Measurements from ENCODE around the gene LOXL4. TPM values are rescaled to one million over a fixed set of nuclear protein-coding genes. Genes with fewer than 3 reads are reported as not detected.

The LOXL4 gene
- 1.2 to 1.8 TPM (median 1.3 TPM) in 5 replicates for total RNA-seq (2022; extraction: Qiagen RNA extraction)

DNA sequence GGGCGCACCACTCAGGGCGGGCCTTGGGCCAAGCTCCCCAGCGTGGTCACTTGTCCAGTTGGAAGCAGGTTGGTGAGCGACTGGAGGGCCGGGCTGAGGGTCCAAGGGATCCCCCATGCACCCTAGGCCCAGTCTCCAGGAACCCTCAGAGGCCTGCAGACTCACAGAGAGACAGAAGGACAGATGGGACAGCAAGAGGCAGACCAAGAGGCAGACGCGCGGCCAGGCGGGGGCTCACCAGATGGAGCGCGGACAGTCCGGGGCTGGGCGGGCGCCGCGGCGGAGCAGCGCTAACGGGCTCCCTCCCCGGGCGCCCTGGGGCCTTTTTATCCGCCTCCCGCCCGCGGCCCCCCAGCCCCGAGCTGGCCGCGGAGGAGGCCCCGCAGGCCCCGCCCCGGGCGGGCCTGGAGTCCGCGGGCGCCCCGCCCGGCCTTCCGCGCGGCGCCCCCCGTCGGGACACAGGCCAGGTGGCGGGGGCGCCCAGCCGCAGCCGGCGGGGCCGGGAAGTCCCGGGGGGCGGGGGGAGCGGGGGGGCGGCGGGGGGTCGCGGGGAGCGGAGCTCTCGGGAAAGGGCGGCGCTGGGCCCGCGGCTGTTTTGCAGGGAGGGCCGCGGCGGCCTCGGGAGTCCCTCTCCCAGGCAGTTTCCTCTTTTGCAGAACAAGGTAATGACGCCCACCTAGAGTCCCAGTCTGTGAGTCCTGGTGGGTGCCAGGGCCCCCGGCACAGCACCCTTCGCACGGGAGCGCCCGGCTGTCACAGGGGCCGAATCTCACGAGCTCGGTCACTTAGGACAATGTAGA, at the start of gene LOXL4:
TSS of gene LOXL4 (minus strand) at position 301 of the 800 bp plus-strand sequence. CDS start 5,175 bp downstream, outside the sequence.

Other genes with a start within 250 kb of the LOXL4 start
- 1.2 to 1.9 TPM (median 1.4 TPM) in 5 replicates for gene CRTAC1, start 237.6 kb downstream of the LOXL4 start, total RNA-seq (2022; extraction: Qiagen RNA extraction)
- gene R3HCC1L, start 133.5 kb downstream of the LOXL4 start, total RNA-seq (2022; extraction: Qiagen RNA extraction), result 12.4 to 15.9 TPM (median 14.3 TPM) in 5 replicates
- 4.2 to 5.2 TPM (median 4.4 TPM) in 5 replicates for gene PYROXD2, start 147.0 kb upstream of the LOXL4 start, total RNA-seq (2022; extraction: Qiagen RNA extraction)
- gene HPS1, start 178.7 kb upstream of the LOXL4 start, total RNA-seq (2022; extraction: Qiagen RNA extraction), result 28.1 to 37.6 TPM (median 36.7 TPM) in 5 replicates